Lower leg skin (tissue), 3 donors: ENCODE measurements around the gene RASSF6.

Source experiments
- POLR2A ChIP-seq, 2 donors: fragments of 450-650 bp; IDR thresholded peaks; one replicate each; pipeline ENCODE4 v1.6.1; 2016 to 2017; ENCODE audit warnings: antibody characterized with exemption in 2 of 2, mild to moderate bottlenecking in 1 of 2, moderate library complexity in 1 of 2
- TF ChIP-seq, protein P1 (sequence below), 3 donors: fragments of 450-650 bp; IDR thresholded peaks; one replicate each; pipeline ENCODE4 v1.5.1; 2016; ENCODE audit warnings: antibody characterized with exemption in 3 of 3, mild to moderate bottlenecking in 3 of 3, moderate library complexity in 2 of 3

DNA sequence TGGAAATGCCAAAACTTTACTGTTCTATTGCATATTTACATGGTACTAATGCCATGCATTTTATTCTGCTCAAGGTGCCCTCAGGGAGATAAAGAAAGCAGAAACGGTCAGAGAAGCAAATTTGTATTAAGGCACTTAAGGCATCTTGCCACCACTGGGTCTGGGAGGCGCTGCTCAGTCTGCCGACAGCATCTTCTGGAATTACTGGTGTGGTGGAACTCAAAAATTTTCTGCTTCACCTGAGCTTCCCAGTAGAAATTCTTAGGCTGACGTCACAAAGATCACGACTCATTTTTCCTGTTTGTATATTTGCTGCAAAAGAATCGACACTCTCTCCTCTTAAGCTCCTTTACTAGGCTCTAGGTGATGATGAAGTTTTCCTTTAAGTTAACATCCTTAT, 3.0 kb downstream of the RASSF6 start:
- TF ChIP-seq, protein P1, sequence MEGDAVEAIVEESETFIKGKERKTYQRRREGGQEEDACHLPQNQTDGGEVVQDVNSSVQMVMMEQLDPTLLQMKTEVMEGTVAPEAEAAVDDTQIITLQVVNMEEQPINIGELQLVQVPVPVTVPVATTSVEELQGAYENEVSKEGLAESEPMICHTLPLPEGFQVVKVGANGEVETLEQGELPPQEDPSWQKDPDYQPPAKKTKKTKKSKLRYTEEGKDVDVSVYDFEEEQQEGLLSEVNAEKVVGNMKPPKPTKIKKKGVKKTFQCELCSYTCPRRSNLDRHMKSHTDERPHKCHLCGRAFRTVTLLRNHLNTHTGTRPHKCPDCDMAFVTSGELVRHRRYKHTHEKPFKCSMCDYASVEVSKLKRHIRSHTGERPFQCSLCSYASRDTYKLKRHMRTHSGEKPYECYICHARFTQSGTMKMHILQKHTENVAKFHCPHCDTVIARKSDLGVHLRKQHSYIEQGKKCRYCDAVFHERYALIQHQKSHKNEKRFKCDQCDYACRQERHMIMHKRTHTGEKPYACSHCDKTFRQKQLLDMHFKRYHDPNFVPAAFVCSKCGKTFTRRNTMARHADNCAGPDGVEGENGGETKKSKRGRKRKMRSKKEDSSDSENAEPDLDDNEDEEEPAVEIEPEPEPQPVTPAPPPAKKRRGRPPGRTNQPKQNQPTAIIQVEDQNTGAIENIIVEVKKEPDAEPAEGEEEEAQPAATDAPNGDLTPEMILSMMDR (IDR thresholded peaks at IDR 0.05), result no peak
- TF ChIP-seq POLR2A (IDR thresholded peaks at IDR 0.05), result no peak
